ENCODE data around the gene KIF26B. TPM values are rescaled to one million over a fixed set of nuclear protein-coding genes. Genes with fewer than 3 reads are reported as not detected.

KIF26B gene
- total RNA-seq, 1 donor from 2014 or later: 3.4 TPM

DNA sequence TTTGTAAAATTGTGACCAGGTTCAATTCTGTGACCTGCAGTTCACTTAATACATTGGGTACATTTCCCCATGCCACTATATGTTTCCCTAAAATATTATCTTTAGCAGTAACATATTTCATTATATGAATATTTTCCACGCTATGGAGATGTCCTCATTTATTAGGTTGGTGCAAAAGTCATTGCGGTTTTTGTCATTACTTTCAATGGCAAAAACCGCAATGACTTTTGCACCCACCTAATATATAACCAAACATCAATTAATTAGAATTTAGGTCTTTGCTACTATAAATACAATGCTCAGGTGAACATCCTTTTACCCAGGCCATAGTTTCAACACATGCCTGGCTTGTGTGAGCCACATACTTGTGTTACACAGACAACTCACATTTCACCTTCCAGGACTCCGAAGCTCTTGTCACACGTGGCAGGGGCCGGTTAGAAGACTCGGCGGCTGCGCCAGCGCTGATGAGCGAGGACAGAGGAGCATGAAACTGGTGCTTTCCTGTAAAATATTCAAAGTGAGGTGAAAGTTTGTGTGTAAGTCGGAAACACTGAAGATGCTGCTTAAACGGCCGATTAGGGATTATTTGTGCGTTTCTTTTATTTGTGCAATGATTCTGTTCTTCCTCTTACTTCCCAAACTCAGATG, 215.5 kb downstream of the KIF26B start:
- no peak for DNase-seq (ENCODE audit: low spot score)
- H3K27me3 Mint-ChIP-seq (ENCODE audit: unreplicated experiment): no peaks in the 10 kb centered on the region
- H3K36me3 Mint-ChIP-seq (ENCODE audit: low read depth, unreplicated experiment): peaks cover 5% of the 10 kb centered on the region
- TF ChIP-seq, protein P1, sequence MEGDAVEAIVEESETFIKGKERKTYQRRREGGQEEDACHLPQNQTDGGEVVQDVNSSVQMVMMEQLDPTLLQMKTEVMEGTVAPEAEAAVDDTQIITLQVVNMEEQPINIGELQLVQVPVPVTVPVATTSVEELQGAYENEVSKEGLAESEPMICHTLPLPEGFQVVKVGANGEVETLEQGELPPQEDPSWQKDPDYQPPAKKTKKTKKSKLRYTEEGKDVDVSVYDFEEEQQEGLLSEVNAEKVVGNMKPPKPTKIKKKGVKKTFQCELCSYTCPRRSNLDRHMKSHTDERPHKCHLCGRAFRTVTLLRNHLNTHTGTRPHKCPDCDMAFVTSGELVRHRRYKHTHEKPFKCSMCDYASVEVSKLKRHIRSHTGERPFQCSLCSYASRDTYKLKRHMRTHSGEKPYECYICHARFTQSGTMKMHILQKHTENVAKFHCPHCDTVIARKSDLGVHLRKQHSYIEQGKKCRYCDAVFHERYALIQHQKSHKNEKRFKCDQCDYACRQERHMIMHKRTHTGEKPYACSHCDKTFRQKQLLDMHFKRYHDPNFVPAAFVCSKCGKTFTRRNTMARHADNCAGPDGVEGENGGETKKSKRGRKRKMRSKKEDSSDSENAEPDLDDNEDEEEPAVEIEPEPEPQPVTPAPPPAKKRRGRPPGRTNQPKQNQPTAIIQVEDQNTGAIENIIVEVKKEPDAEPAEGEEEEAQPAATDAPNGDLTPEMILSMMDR (IDR thresholded peaks at IDR 0.05; ENCODE audit: unreplicated experiment): no peak
- H3K4me3 Mint-ChIP-seq (ENCODE audit: unreplicated experiment): no peak overlapping the region
- H3K4me1 Mint-ChIP-seq (ENCODE audit: unreplicated experiment): no peaks in the 10 kb centered on the region
- no peaks in the 10 kb centered on the region for H3K9me3 Mint-ChIP-seq (ENCODE audit: unreplicated experiment)
- H3K27ac Mint-ChIP-seq (ENCODE audit: unreplicated experiment): no peak overlapping the region

DNA sequence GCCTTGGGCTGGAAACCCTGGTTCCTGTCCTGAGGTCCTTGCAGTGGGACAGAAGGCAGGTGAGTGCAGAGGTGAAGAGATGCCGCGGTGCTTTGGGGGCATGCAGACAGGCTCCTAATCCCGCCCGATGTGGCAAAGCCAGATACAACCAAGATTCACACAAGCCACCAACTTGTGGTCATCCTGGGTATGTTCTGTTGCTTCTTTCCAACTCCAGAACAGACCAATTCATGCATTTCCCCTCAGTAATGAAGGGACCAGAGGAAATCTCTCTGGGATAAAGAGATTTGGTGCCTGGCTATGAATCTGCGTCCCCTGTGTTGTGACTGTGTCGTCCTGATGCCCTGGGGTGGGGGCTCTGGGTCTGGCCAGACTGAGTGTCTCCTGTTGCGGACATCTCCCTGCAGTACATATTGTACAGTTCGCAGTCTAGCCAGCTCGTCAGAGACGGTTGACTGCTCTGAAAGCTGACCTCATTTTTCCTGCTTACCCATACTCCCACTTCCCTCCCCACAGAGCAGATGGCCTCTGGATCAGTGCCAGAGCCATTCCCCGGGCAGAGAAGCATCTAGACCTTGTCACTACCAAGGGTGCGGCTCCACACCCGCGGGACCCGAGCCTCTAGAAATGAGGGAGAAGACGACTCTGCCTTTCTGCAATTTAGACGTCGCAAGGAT, 216.3 kb downstream of the KIF26B start:
- H3K4me3 Mint-ChIP-seq (ENCODE audit: unreplicated experiment): no peak overlapping the region
- TF ChIP-seq, protein P1 (IDR thresholded peaks at IDR 0.05; ENCODE audit: unreplicated experiment): no peak
- no peaks in the 10 kb centered on the region for H3K9me3 Mint-ChIP-seq (ENCODE audit: unreplicated experiment)
- no peaks in the 10 kb centered on the region for H3K4me1 Mint-ChIP-seq (ENCODE audit: unreplicated experiment)
- H3K27ac Mint-ChIP-seq (ENCODE audit: unreplicated experiment): no peak overlapping the region
- DNase-seq (ENCODE audit: low spot score): no peak
- H3K27me3 Mint-ChIP-seq (ENCODE audit: unreplicated experiment): no peaks in the 10 kb centered on the region
- peaks cover 5% of the 10 kb centered on the region for H3K36me3 Mint-ChIP-seq (ENCODE audit: low read depth, unreplicated experiment)

DNA sequence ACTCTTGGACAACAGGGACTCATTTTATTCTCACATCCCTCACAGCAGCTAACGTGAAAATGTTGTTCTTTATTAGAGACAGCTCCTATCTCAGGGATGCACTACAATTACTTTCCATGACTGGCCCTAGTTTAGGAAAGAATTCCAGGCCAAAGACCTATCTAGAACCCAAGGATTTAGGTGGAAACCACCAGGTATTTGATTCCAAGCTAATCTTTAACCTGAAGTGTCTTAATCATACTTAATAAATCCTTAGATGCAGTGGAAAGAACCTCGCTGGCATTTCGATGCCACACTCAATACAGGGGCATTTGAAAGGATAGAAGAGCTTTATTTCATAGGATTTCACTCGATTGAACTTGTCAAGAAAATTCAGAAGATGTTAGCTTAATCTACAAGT, 218.3 kb downstream of the KIF26B start:
- no peak for DNase-seq (ENCODE audit: low spot score)
- H3K4me1 Mint-ChIP-seq (ENCODE audit: unreplicated experiment): no peaks in the 10 kb centered on the region
- H3K27ac Mint-ChIP-seq (ENCODE audit: unreplicated experiment): no peak overlapping the region
- peaks cover 5% of the 10 kb centered on the region for H3K36me3 Mint-ChIP-seq (ENCODE audit: low read depth, unreplicated experiment)
- peaks cover 1% of the 10 kb centered on the region for H3K27me3 Mint-ChIP-seq (ENCODE audit: unreplicated experiment)
- no peaks in the 10 kb centered on the region for H3K9me3 Mint-ChIP-seq (ENCODE audit: unreplicated experiment)
- no peak overlapping the region for H3K4me3 Mint-ChIP-seq (ENCODE audit: unreplicated experiment)
- TF ChIP-seq, protein P1 (IDR thresholded peaks at IDR 0.05; ENCODE audit: unreplicated experiment): no peak

DNA sequence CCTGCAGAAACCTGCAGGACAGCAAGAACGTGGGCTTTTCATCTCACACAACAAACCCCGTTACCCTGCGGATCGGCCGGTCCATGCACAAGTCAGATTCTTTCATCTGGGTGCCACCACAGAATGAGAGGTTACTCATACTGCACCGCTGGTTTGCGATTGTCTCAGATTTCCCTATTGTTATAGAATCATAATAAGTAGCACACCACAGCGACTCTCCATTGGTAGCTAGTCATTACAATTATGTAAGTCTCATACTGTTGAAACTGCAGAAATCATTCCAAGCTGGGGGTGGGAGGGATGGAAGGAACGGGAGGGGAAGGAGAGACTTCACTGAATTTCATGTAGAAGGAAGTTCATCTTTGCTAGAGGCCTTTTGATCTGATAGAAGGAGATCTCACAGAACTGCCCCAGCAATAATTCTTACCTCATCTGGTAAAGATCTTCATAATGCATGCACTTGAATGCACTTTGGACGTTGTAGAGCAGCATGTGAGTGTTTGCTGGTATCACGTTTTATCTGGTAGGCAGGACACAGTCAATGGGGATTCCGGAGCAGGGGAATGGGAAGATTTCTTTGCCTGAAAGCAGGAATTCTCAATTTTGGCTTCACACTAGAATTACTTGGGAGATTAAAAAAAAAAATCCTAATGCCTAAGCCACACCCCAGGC, 221.1 kb downstream of the KIF26B start:
- no peak overlapping the region for H3K27ac Mint-ChIP-seq (ENCODE audit: unreplicated experiment)
- no peaks in the 10 kb centered on the region for H3K9me3 Mint-ChIP-seq (ENCODE audit: unreplicated experiment)
- TF ChIP-seq, protein P1 (IDR thresholded peaks at IDR 0.05; ENCODE audit: unreplicated experiment): no peak
- peaks cover 1% of the 10 kb centered on the region for H3K27me3 Mint-ChIP-seq (ENCODE audit: unreplicated experiment)
- no peak overlapping the region for H3K4me3 Mint-ChIP-seq (ENCODE audit: unreplicated experiment)
- no peak for DNase-seq (ENCODE audit: low spot score)
- no peaks in the 10 kb centered on the region for H3K4me1 Mint-ChIP-seq (ENCODE audit: unreplicated experiment)
- peaks cover 5% of the 10 kb centered on the region for H3K36me3 Mint-ChIP-seq (ENCODE audit: low read depth, unreplicated experiment)

DNA sequence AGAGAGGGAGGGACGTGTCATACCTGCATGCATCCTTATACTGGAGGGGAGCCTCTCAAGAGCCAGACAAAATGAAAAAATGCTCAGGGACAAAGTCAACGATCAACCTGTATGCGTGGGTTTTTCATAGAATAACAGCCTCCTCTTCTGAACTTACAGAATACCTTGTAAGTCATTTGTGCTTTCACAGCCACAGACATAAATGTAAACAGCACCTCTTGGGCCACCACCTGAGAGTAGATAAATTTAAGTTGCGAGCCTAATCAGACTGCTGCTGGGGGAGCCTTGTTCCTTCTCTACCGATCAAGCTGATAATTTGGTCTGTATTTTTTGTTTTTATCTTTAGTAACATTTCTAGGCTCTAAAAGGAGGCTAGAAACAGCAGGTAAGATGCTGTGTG, 223.1 kb downstream of the KIF26B start:
- TF ChIP-seq, protein P1 (IDR thresholded peaks at IDR 0.05; ENCODE audit: unreplicated experiment): no peak
- Mint-ChIP-seq H3K9me3 (ENCODE audit: unreplicated experiment) (no peaks in the 10 kb centered on the region), H3K27me3 (ENCODE audit: unreplicated experiment) (peaks cover 1% of the 10 kb centered on the region), H3K27ac (ENCODE audit: unreplicated experiment) (no peak overlapping the region), H3K4me3 (ENCODE audit: unreplicated experiment) (no peak overlapping the region), H3K4me1 (ENCODE audit: unreplicated experiment) (no peaks in the 10 kb centered on the region), H3K36me3 (ENCODE audit: low read depth, unreplicated experiment) (no peaks in the 10 kb centered on the region)
- no peak for DNase-seq (ENCODE audit: low spot score)
